Testis (tissue), 3 donors: Measurements from ENCODE around the gene ARHGAP5. TPM values are rescaled to one million over a fixed set of nuclear protein-coding genes. Genes with fewer than 3 reads are reported as not detected.
A peak's percentile ranks its signal among the peaks of the same experiment; 100 is the strongest.

ENCODE experiments used
- DNase-seq: peaks from one replicate; pipeline ENCODE4 v3.0.0-alpha.2; 2019
- H3K27ac ChIP-seq, 2 donors: fragments of 200-600 bp; sonication (generic); one replicate each; pipeline ENCODE4 v1.5.1; 2019
- H3K27me3 ChIP-seq: fragments of 200-600 bp; sonication (generic); one replicate; pipeline ENCODE4 v1.5.1; 2019
- H3K36me3 ChIP-seq: fragments of 200-600 bp; sonication (generic); one replicate; pipeline ENCODE4 v1.5.1; 2017; ENCODE audit warnings: low read depth; ENCODE audit errors: missing control alignments
- H3K4me1 ChIP-seq: fragments of 200-600 bp; sonication (generic); one replicate; pipeline ENCODE4 v1.5.1; 2019
- H3K4me3 ChIP-seq, 2 donors: fragments of 200-600 bp; sonication (generic); one replicate each; pipeline ENCODE4 v1.5.1; 2017 to 2019
- H3K9me3 ChIP-seq: fragments of 200-600 bp; sonication (generic); one replicate; pipeline ENCODE4 v1.5.1; 2017
- POLR2A ChIP-seq: fragments of 450-650 bp; IDR thresholded peaks from one replicate; pipeline ENCODE4 v1.6.1; 2017; ENCODE audit warnings: antibody characterized with exemption, mild to moderate bottlenecking, moderate library complexity
- WGBS, 2 donors: methylation state at CpG; one replicate each; pipeline ENCODE4 v1.1.5; 2018; 5-methylcytosine and 5-hydroxymethylcytosine counted together
- intact Hi-C: fragments of 100-400 bp; cut with DNase I; formaldehyde crosslinking; loops from one replicate; pipeline ENCODE4 v1.15.1; 2023; ENCODE audit warnings: low total_unique reads
- polyA plus RNA-seq: library from polyadenylated mRNA; stranded (reverse); fragments of 350-450 nt; fragmentation: Illumina TruSeq; extraction: RNeasy Lipid Tissue Mini Kit (QIAGEN cat#74804); gene quantifications from one replicate; pipeline ENCODE4 v1.2.3, GENCODE V29; 2014; ENCODE audit warnings: low read depth, low replicate concordance; ENCODE audit not compliant: insufficient read depth
- total RNA-seq, 2 donors: library from RNA; depleted of rRNA; stranded (reverse); fragments of >200 nt; gene quantifications; one replicate each; pipeline ENCODE4 v1.2.3, GENCODE V29; 2016
- TF ChIP-seq, protein P1 (sequence below), 3 experiments: fragments of 450-650 bp in 2 of 3; fragments of 200-600 bp in 1 of 3; sonication (generic) in 1 of 3; IDR thresholded peaks; one replicate each; pipeline ENCODE4 v1.5.1; 2016 to 2019; ENCODE audit warnings: antibody characterized with exemption in 3 of 3, mild to moderate bottlenecking in 2 of 3, moderate library complexity in 1 of 3

Gene ARHGAP5
- total and polyA plus RNA-seq, 3 donors from 2014 or later = 41.5 to 161 (median 115) TPM

GRCh38 chr14:32078023-32078857, 1.1 kb downstream of the ARHGAP5 start:
- WGBS, 2 donors = 2% methylated on average over 28 of the region's 28 CpGs
- TF ChIP-seq, protein P1, sequence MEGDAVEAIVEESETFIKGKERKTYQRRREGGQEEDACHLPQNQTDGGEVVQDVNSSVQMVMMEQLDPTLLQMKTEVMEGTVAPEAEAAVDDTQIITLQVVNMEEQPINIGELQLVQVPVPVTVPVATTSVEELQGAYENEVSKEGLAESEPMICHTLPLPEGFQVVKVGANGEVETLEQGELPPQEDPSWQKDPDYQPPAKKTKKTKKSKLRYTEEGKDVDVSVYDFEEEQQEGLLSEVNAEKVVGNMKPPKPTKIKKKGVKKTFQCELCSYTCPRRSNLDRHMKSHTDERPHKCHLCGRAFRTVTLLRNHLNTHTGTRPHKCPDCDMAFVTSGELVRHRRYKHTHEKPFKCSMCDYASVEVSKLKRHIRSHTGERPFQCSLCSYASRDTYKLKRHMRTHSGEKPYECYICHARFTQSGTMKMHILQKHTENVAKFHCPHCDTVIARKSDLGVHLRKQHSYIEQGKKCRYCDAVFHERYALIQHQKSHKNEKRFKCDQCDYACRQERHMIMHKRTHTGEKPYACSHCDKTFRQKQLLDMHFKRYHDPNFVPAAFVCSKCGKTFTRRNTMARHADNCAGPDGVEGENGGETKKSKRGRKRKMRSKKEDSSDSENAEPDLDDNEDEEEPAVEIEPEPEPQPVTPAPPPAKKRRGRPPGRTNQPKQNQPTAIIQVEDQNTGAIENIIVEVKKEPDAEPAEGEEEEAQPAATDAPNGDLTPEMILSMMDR (IDR thresholded peaks at IDR 0.05) = no peak
- TF ChIP-seq POLR2A = no peak
- intact Hi-C loops = no loop called here
- Histone ChIP-seq H3K4me3 (peak overlapping the region; percentile 96 to 97), H3K27ac (peak overlapping the region; percentile 99), H3K9me3 (no peaks in the 10 kb centered on the region), H3K27me3 (no peaks in the 10 kb centered on the region), H3K4me1 (peaks cover 9% of the 10 kb centered on the region), H3K36me3 (no peaks in the 10 kb centered on the region)
- peak; percentile 71 for DNase-seq

GRCh38 chr14:32078858-32079216, 1.7 kb downstream of the ARHGAP5 start:
- H3K4me3 ChIP-seq = peak overlapping the region; percentile 96 to 97
- no peaks in the 10 kb centered on the region for H3K36me3 ChIP-seq
- intact Hi-C loops = no loop called here
- no peak for DNase-seq
- WGBS, 2 donors = 14 to 17% methylated on average over 7 of the region's 7 CpGs
- TF ChIP-seq, protein P1 (IDR thresholded peaks at IDR 0.05) = no peak
- no peak for TF ChIP-seq POLR2A
- peaks cover 7% of the 10 kb centered on the region for H3K4me1 ChIP-seq
- H3K9me3 ChIP-seq = no peaks in the 10 kb centered on the region
- no peaks in the 10 kb centered on the region for H3K27me3 ChIP-seq
- peak overlapping the region in 1 of 2 donors; percentile 99 for H3K27ac ChIP-seq

DNA sequence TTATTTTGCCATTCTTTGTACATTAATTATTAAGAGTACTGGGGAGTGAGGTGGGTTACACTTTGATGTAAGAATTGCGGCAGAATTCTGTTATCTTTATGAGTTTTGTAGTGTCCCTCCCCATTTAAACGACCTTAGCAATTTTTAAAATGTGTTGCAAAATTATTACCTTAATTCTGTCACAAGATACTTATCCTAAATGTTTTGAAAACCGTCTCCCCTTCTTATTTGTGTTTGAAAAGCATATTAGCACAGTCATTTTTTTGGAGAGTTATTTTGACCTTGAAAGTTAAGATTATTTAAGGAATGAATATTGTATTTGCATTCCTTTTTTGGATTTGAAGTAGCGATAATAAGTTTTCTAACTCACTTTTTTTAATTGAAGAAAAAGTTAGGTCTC, 2.2 kb downstream of the ARHGAP5 start:
- H3K4me1 ChIP-seq = peaks cover 5% of the 10 kb centered on the region
- no peaks in the 10 kb centered on the region for H3K36me3 ChIP-seq
- no peaks in the 10 kb centered on the region for H3K27me3 ChIP-seq
- WGBS, 2 donors = 21 to 33% methylated on average over 4 of the region's 4 CpGs
- H3K4me3 ChIP-seq = no peak overlapping the region
- DNase-seq = no peak
- no peak for TF ChIP-seq POLR2A
- TF ChIP-seq, protein P1 (IDR thresholded peaks at IDR 0.05) = no peak
- H3K9me3 ChIP-seq = no peaks in the 10 kb centered on the region
- intact Hi-C loops = no loop called here
- no peak overlapping the region for H3K27ac ChIP-seq

- intact Hi-C loops = no loop called here
- Histone ChIP-seq H3K27ac (no peak overlapping the region), H3K27me3 (no peaks in the 10 kb centered on the region), H3K36me3 (no peaks in the 10 kb centered on the region), H3K4me1 (peaks cover 5% of the 10 kb centered on the region), H3K9me3 (no peaks in the 10 kb centered on the region), H3K4me3 (no peak overlapping the region)
- no peak for DNase-seq
- WGBS, 2 donors = 65 to 67% methylated on average over 1 of the region's 1 CpG
- no peak for TF ChIP-seq POLR2A
- TF ChIP-seq, protein P1 (IDR thresholded peaks at IDR 0.05) = no peak
These were observed 3.0 kb downstream of the ARHGAP5 start for GRCh38 chr14:32080001-32080510.
